Astrocyte of the cerebellum (primary cell): Measurements from ENCODE around the gene PADI3.

Experiments
- DNase-seq: peaks from one replicate; pipeline ENCODE4 v3.0.0-alpha.2; 2011; ENCODE audit warnings: low read depth
- H3K4me3 ChIP-seq: 2 replicates; pipeline ENCODE4 v1.5.1; 2011; ENCODE audit warnings: mild to moderate bottlenecking, low read depth, low read length, moderate library complexity
- in situ Hi-C: cut with HindIII; loops from 2 replicates; pipeline ENCODE4 v1.10.0; 2017; ENCODE audit warnings: low sequenced_read_pairs
- TF ChIP-seq, protein P1 (sequence below): IDR thresholded peaks from 2 replicates; pipeline ENCODE4 v1.5.1; 2012; ENCODE audit warnings: low read length, low read depth, moderate library complexity, mild to moderate bottlenecking; ENCODE audit errors: missing control alignments

The PADI3 gene

GRCh38 chr1:17272646-17273045 is 23.7 kb downstream of the PADI3 start:
- no peak overlapping the region for H3K4me3 ChIP-seq
- no peak for DNase-seq
- in situ Hi-C loops = no loop called here
- TF ChIP-seq, protein P1, sequence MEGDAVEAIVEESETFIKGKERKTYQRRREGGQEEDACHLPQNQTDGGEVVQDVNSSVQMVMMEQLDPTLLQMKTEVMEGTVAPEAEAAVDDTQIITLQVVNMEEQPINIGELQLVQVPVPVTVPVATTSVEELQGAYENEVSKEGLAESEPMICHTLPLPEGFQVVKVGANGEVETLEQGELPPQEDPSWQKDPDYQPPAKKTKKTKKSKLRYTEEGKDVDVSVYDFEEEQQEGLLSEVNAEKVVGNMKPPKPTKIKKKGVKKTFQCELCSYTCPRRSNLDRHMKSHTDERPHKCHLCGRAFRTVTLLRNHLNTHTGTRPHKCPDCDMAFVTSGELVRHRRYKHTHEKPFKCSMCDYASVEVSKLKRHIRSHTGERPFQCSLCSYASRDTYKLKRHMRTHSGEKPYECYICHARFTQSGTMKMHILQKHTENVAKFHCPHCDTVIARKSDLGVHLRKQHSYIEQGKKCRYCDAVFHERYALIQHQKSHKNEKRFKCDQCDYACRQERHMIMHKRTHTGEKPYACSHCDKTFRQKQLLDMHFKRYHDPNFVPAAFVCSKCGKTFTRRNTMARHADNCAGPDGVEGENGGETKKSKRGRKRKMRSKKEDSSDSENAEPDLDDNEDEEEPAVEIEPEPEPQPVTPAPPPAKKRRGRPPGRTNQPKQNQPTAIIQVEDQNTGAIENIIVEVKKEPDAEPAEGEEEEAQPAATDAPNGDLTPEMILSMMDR = no peak

DNA sequence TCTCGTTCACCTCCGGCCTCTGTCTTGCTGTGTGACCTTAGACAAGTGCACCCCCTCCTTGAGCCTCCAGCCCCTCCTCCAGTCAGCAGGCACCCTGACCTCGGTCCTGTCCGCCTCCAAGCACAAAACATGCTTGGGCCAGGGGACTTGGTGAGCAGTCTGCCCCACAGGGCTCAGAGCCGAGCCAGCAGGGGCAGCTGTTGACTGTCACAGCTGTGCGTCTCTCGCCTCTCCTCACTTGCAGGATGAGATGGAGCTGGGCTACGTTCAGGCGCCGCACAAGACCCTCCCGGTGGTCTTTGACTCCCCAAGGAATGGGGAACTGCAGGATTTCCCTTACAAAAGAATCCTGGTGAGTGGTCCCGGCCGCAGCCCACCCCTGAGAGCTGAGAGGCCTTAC is 24.2 kb downstream of the PADI3 start:
- H3K4me3 ChIP-seq = no peak overlapping the region
- no peak for DNase-seq
- TF ChIP-seq, protein P1 = no peak
- in situ Hi-C loops = no loop called here

- TF ChIP-seq, protein P1 = peak; percentile 64
- H3K4me3 ChIP-seq = no peak overlapping the region
- in situ Hi-C loops = no loop called here
- DNase-seq = no peak
Measured at GRCh38 chr1:17274186-17275170, 25.6 kb downstream of the PADI3 start.

- TF ChIP-seq, protein P1 = no peak
- no peak overlapping the region for H3K4me3 ChIP-seq
- peak; percentile 38 for DNase-seq
- in situ Hi-C loops = no loop called here
Measured at GRCh38 chr1:17276568-17276967, 27.7 kb downstream of the PADI3 start.

- in situ Hi-C loops = no loop called here
- TF ChIP-seq, protein P1 = no peak
Measured at GRCh38 chr1:17277511-17278159, 28.7 kb downstream of the PADI3 start.

DNA sequence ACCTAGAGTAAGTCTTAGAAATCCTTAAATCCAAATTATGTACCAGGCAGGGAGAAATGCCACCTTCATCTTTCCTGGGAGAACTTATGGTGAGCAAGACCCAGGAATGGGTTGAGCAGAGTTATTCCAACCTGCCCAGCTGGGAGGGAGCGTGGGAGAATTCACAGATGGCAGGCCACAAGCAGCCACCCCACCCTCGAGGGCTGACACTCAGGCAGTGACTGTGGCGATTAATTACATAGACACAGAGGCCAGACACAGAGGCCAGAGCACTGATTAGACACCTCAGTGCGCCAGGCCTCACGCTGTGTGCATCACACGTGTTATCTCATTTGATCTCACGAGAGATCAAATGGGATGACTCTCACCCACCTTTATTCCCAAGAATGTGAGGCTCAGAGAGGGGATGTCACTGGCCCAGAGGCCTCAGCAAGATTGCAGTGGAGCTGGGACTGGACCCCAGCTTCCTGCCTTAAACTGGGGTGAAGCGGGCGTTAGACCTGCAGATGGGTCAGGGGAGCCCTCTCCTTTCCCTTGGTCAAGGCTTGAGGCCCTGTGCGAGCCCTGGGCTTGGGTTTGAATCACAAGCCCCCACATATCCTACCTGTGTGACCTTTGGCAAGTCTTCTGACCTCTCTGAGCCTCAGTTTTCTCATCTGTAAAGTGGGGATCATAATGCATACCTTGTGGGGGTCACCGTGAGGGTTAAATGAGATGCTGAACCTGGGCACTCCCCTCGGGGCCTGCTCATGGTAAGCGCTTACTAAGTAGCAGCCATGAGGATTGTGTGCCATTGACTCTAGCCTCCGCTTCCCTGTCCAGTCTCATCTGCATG is 30.3 kb downstream of the PADI3 start:
- DNase-seq = no peak
- TF ChIP-seq, protein P1 = no peak
- in situ Hi-C loops = no loop called here
- no peak overlapping the region for H3K4me3 ChIP-seq

More at GRCh38 chr1:17277511-17278159, 28.7 kb downstream of the PADI3 start:
- no peak overlapping the region for H3K4me3 ChIP-seq
- no peak for DNase-seq
